Prostate gland (tissue), 2 donors: ENCODE results near the gene CD300A. TPM values are rescaled to one million over a fixed set of nuclear protein-coding genes. Genes with fewer than 3 reads are reported as not detected.
A peak's percentile ranks its signal among the peaks of the same experiment; 100 is the strongest.

ENCODE experiments used
- DNase-seq: peaks from one replicate; pipeline ENCODE4 v3.0.0-alpha.2; 2019; ENCODE audit warnings: low spot score
- H3K27ac ChIP-seq, 2 donors: fragments of 200-600 bp; sonication (generic); 2 replicates each; pipeline ENCODE4 v1.5.1; 2017 to 2019
- H3K27me3 ChIP-seq: fragments of 200-600 bp; sonication (generic); replicated peaks from 2 replicates; pipeline ENCODE4 v1.5.1; 2019; ENCODE audit not compliant: insufficient read depth
- H3K36me3 ChIP-seq, 2 donors: fragments of 200-600 bp; sonication (generic); 1 replicate in 1 of 2; 2 replicates in 1 of 2; pipeline versions ENCODE4 v1.5.1 to v1.8.1; 2017 to 2019
- H3K4me1 ChIP-seq: fragments of 200-600 bp; sonication (generic); replicated peaks from 2 replicates; pipeline ENCODE4 v1.5.1; 2019
- H3K4me3 ChIP-seq, 2 donors: fragments of 200-600 bp; sonication (generic); 2 replicates each; pipeline ENCODE4 v1.5.1; 2017 to 2019
- H3K9me3 ChIP-seq: fragments of 200-600 bp; sonication (generic); 2 replicates; pipeline ENCODE4 v1.5.1; 2017
- CTCF ChIP-seq, 4 experiments: fragments of 200-600 bp in 2 of 4; fragments of 450-650 bp in 2 of 4; sonication (generic) in 2 of 4; IDR thresholded peaks; 1 replicate in 3 of 4; 2 replicates in 1 of 4; pipeline ENCODE4 v1.5.1; 2016 to 2019; ENCODE audit warnings: antibody characterized with exemption in 4 of 4, mild to moderate bottlenecking in 2 of 4, moderate library complexity in 2 of 4
- POLR2A ChIP-seq: fragments of 450-650 bp; IDR thresholded peaks from one replicate; pipeline ENCODE4 v1.6.1; 2016; ENCODE audit warnings: antibody characterized with exemption, mild to moderate bottlenecking
- POLR2AphosphoS5 ChIP-seq: sonication (generic); formaldehyde crosslinking; IDR thresholded peaks from one replicate; pipeline ENCODE4 v1.6.1; 2017; ENCODE audit warnings: antibody characterized with exemption
- WGBS: methylation state at CpG from one replicate; pipeline ENCODE4 v1.1.5; 2018; 5-methylcytosine and 5-hydroxymethylcytosine counted together
- intact Hi-C: fragments of 100-400 bp; cut with DNase I; formaldehyde crosslinking; loops from one replicate; pipeline ENCODE4 v1.14.2; 2022
- total RNA-seq, 2 donors: library from RNA; depleted of rRNA; stranded (reverse); fragments of >200 nt; gene quantifications; one replicate each; pipeline ENCODE4 v1.1.0, GENCODE V29; 2016

Gene CD300A
- total RNA-seq, 2 donors from 2014 or later, result 2.1 to 4.1 TPM

GRCh38 chr17:74441537-74441936, 24.9 kb upstream of the CD300A start:
- peaks cover 19% of the 10 kb centered on the region for H3K4me1 ChIP-seq
- no peak overlapping the region for H3K27ac ChIP-seq
- H3K36me3 ChIP-seq, result peaks cover 0 to 12% of the 10 kb centered on the region in 2 donors
- H3K27me3 ChIP-seq, result no peaks in the 10 kb centered on the region
- DNase-seq, result no peak
- H3K9me3 ChIP-seq, result no peaks in the 10 kb centered on the region
- 94% methylated on average over 7 of the region's 7 CpGs for WGBS
- TF ChIP-seq POLR2A (no peak), CTCF (IDR thresholded peaks at IDR 0.05) (no peak), POLR2AphosphoS5 (no peak)
- intact Hi-C loops, result no loop called here
- no peak overlapping the region for H3K4me3 ChIP-seq

- Histone ChIP-seq H3K9me3 (no peaks in the 10 kb centered on the region), H3K4me3 (no peak overlapping the region), H3K27me3 (no peaks in the 10 kb centered on the region), H3K36me3 (peaks cover 0 to 12% of the 10 kb centered on the region in 2 donors), H3K27ac (peak overlapping the region; percentile 90 to 92), H3K4me1 (peaks cover 23% of the 10 kb centered on the region)
- WGBS, result 74% methylated on average over 6 of the region's 6 CpGs
- intact Hi-C loops, result no loop called here
- TF ChIP-seq POLR2AphosphoS5 (no peak), POLR2A (no peak), CTCF (IDR thresholded peaks at IDR 0.05) (no peak)
- DNase-seq, result no peak
Observed at GRCh38 chr17:74442291-74442669, 24.2 kb upstream of the CD300A start.

- H3K27me3 ChIP-seq, result no peaks in the 10 kb centered on the region
- peak overlapping the region; percentile 90 to 92 for H3K27ac ChIP-seq
- H3K4me3 ChIP-seq, result peak overlapping the region; percentile 6
- peaks cover 0 to 12% of the 10 kb centered on the region in 2 donors for H3K36me3 ChIP-seq
- peaks cover 23% of the 10 kb centered on the region for H3K4me1 ChIP-seq
- 11% methylated on average over 28 of the region's 28 CpGs for WGBS
- intact Hi-C loops, result no loop called here
- H3K9me3 ChIP-seq, result no peaks in the 10 kb centered on the region
- peak; percentile 88 for DNase-seq
- TF ChIP-seq POLR2AphosphoS5, result peak; percentile 78
- TF ChIP-seq POLR2A, result peak; percentile 69
- TF ChIP-seq CTCF (IDR thresholded peaks at IDR 0.05), result no peak
Observed at GRCh38 chr17:74442670-74443515, 23.5 kb upstream of the CD300A start.

GRCh38 chr17:74443516-74444296, 22.7 kb upstream of the CD300A start:
- Histone ChIP-seq H3K27ac (peak overlapping the region; percentile 90 to 92), H3K4me3 (peak overlapping the region in 1 of 2 donors; percentile 6), H3K4me1 (peaks cover 23% of the 10 kb centered on the region), H3K36me3 (peaks cover 0 to 12% of the 10 kb centered on the region in 2 donors), H3K27me3 (no peaks in the 10 kb centered on the region), H3K9me3 (no peaks in the 10 kb centered on the region)
- WGBS, result 74% methylated on average over 8 of the region's 8 CpGs
- TF ChIP-seq CTCF (IDR thresholded peaks at IDR 0.05), result no peak
- TF ChIP-seq POLR2A, result no peak
- no peak for TF ChIP-seq POLR2AphosphoS5
- intact Hi-C loops, result no loop called here
- no peak for DNase-seq
